GM21367 (cell line): ENCODE data around the gene PLD5.
"Not testable (repeated sequence)": the region's sequence is repeated elsewhere in the genome, so short reads cannot be mapped to it uniquely, and the experiment has no call there.

Experiments
- ATAC-seq: cut with Tn5 transposase; IDR thresholded peaks from one replicate; pipeline ENCODE4 v1.9.1; 2021; ENCODE audit not compliant: unreplicated experiment

PLD5 gene

DNA sequence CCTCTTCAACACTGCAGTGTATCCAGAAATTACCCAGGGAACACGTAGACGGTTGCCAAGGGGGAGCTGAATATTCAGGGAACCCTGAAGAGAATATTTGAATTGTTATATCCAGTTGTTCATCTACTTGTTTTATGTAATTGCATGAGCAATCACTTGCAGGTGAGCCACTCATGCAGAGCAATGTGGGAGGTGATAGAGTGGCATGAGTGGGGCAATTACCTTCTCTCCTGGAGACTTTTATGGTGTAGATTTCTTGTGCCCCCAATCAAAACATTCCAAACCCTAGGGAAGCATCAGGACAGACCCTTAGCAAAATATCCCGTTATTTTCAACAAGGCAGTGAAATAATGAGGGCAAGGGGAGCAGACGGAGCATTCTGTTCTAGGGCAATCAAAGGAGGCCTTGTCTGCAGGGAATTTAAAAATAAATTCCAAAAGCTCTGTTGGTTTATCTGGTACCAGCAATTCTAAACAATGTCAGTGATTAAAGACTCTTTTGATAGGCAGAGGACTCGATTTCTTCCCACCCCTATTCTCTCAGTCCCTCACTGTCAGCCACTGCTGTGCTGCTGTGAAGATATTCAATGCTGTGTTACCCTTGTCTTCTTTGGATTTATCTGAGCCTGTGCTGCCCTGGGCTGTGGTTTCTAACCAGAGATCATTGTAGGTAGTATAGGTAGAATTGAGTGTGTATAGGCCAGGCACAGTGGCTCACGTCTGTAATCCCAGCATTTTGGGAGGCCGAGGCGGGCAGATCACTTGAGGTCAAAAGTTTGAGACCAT, 345.4 kb downstream of the PLD5 start:
- no peak for ATAC-seq

DNA sequence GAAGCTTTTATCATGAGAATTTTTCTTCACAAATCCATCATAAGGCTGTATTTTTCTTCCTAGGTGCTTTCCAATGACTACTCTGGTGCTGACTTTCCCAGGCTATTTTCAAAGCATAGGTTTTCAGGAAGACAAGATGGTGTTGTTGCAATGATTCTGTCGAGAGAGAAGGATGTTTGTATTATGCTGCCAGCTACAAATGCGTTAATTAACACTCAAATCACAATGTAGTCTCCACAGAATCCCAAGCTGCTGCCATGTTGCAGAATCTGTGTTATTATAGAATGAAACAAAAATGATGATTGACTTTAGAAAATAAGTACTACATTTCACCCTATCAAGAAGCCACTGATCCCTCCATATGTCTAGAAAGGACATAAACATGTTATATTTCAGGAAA, 346.1 kb downstream of the PLD5 start:
- ATAC-seq: no peak

DNA sequence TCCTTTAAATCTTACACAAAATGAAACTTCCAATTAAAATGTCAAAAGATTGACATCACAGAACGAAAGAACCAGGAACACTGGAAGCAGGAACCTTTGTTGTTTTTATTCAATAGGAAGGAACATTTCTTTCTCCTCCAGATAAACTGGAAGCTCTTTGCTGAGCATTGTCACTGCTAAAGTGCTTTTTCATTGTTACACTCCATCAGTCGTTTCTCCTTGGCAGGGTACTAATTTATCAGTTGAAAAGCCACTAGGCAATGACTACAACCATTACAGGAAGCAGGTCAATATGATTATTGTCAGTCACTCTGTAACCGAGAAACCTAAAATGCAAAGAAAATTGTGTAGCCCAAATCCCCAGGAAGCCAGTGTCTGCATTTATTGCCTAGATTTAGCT, 362.4 kb downstream of the PLD5 start:
- no peak for ATAC-seq

DNA sequence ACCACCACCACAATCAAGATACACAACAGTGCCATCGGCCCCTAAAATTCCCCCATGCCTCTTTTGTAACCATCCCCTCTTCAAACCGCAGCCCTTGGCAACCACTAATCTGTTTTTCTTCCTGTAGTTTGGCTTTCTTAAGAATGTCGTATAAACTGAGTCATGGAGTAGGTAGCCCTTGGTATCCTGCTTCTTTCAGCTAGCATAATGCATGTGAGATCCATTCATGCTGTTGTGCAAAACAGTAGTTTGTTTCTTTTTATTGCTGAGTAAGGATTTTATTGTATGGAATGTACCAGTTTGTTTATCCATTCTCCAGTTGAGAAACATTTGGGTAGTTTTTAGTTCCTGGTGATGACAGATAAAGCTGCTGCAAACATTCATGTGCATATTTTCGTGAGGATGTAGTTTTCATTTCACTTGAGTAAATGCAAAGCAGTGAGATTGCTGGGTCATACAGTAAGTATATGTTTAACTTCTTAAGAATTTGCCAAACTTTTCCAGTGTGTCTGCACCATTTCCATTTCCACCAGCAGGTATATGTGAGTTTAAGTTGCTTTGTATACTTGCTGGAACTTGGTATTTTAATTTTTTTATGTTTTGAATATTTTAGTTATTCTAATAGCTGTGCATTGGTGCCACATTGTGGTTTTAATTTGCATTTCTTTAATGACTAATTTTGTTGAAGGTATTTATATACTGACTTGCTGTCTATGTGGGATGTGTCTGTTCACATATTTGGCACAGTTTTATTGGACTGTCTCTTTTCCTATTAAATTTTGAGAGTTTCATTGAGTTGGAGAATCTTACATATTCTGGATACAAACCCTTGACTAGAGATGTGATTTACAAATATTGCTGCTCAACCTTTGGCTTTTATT, 377.2 kb downstream of the PLD5 start:
- no peak for ATAC-seq

DNA sequence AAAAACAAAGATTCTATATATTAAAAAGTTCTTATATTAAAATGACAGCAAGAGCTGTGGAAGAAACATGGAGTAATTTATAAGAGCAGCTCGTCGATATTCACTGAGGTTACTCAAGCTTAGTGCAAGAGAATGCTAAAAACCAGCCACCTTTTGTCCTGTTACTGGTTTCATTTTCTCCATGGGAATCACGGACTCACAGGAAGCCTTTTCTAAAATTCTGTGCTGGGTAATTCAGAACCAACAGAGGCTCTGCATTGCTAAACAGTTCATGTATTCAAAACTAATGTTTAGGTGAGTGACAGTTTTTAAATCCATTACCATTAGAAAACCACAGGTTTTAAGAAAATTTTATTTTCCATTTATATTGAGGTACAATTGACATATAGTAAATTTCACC, 377.8 kb downstream of the PLD5 start:
- ATAC-seq: no peak

DNA sequence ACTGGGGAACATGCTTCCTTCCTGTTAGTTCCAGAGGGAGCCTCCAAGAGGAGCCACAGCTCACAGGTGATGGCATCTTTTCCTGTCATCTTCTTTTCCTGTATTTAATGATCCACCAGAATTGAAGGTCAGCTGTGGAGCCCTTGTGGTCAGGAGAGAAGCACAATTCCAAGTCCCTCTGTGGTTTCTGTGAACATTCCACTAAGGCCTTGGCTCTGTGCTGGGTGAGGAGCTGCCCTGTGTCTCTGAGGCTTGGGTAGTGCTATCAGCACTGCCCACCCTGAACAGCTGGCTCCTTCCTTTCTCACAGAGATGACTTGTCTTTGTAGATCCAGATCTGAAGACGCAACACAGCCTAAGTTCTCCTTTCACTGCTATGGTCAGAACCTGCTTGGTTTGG, 383.7 kb downstream of the PLD5 start:
- no peak for ATAC-seq

DNA sequence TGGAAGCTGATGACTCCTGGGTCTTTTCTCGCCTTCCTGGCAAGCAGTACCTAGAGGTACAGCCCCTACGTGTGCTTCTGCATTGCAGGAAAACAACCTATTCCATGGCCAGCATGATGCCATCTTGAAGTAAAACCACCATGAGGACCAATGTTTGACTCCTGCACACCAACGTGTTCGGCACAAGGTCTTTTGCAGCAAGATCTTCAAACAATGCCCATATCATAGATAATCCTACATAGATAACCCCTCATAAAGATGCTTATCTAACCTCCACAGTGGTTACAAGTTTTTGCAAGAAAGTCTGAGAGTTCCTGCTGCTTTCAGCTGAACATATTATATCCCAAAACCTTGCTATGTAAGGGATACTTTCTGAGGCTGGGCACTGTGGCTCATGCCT, 384.5 kb downstream of the PLD5 start:
- ATAC-seq: no peak

DNA sequence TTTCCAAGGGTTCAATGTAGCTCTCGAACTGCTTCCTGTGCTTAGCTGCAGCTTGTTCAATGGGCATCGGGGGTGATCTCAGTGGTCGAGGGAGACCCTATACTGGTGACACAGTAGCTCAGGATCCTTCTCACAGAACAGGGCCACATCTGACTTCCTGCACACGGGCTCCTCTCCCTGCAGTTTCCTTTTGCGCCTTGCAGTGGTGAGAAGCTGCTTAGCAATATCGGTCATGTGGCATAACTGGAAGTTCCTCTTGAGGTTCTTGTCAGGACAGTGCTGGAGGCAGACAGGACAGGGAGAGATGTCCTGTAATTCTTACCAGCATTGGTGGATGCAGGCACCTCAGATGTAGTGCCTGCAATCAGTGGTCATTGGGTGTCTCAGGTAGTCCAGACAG, 385.1 kb downstream of the PLD5 start:
- ATAC-seq: peak; percentile 80

DNA sequence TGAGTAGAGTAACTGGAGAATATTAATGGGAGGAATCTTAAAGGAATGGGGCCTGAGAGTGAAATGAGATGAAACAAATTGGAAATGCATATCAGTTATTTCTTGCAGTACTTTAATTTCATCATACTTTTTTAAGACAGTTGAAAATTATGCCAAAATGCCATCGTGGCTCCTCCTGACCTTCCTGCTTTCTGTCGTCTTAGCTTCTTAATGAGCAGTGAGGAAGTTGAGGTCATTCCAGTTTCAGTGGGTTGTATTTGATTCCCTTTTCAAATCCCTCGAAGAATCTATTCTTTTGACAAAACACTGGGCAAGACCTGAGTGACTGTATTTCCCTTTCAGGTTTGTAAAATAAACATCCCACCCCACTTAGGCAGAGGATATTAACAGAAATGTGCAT, 390.7 kb downstream of the PLD5 start:
- no peak for ATAC-seq

DNA sequence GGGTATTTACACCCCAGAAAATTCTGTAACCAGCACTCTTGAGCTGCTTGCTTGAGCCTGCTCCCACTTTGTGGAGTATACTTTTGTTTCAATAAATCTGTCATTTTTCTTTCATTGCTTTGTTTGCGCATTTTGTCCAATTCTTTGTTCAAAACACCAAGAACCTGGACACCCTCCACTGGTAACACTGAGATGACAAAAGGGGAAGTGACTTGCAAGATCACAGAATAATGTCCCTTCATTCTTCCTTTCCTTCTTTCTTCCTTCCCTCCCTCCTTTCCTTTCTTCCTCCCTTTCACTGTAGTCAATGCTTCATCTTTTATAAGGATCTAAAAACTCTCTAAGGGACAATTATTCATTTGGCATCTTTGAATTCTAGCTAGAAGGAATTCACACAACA, 391.1 kb downstream of the PLD5 start:
- ATAC-seq: no peak

DNA sequence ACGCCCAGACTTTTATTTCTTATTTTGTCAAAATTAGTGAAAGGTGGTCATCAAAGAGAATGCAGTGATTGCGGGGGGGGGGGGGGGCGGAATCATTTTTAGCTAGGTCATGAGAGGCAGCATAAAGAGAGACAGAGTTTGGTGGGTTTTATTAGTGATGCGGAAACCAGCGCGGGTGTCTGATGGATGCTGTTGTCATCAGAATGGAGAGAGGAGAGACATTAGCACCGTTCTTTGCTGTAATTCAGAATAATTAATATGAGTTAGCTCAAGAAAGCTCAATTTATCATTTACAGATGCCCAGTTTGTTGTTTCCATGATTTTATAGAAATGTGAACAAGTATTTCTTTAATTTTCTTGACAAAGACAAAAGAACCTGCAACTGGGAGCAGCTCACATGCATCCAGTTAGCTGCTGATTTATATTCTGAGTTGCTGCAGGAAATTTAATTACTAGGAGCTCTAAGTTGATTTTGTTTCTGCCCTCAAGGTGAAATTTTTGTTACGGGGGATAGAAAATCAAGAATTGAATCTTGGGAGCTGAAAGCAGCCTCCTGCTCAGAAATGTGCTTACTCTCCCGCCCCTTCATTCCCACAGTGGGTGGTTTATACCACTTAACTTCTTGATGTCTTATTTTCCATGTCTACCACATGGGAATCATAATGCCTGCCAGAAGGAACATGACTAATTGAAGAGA, 392.2 kb downstream of the PLD5 start:
- no peak for ATAC-seq

DNA sequence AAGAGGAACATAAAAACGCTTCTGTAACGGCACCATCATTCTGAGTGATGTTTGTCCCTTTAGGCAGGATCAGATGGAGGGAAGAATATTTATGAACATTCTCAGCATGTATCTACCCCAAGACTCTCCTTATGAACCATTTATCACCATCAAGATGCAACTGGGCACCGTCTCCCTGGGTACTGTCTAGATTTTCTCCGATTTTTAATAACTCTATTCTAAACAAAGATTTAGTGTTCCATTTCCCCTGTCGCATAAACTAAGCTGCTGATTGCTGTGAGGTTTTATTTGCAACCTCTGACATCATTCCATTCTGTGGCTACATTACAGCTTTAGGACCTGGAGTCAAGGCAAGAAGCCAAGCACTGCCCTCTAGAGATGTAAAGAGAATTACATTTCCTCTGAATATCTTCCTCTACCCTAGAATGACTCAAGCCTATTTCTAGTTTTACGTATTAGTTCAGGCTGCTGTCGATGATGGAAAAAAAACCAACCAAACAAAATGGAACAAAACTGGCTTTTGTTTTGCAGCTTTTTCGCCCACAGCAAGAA, 395.5 kb downstream of the PLD5 start:
- ATAC-seq: no peak

DNA sequence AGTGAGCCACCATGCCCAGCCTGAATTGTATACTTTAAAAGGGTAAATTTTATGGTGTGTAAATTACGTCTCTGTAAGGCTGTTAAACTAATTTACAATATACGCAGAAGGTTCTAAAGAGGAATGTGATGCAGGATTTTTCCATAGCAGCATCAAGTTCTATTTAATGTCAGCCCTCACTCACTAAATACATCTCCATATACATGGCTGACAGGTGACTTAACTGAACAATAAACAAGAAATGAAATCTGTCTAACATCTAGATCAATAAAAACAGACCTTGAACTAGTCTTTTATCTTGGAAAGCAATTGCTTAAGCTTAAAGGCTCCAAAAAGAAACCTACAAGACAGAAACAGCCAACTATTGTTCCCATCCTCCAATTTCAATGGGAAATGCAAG, 404.1 kb downstream of the PLD5 start:
- ATAC-seq: no peak

DNA sequence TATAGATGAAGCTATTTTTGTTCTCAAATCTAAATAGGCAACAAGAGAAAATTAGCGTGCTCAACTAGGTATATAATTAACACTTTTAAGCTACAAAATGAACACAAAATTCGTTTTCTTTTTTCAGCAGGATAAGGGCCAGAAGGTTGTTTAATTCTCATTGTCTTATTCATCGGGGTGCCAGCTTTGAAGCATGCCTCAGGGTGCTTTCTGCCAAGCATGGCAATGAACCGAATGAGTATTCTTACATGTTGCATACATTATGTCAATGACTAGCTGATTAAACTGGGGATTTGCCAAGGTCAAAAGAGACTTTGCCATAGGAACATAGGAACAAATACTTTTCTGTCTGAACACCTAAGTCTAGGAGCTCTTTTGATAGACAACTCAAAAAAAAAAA, 423.6 kb downstream of the PLD5 start:
- ATAC-seq: no peak

DNA sequence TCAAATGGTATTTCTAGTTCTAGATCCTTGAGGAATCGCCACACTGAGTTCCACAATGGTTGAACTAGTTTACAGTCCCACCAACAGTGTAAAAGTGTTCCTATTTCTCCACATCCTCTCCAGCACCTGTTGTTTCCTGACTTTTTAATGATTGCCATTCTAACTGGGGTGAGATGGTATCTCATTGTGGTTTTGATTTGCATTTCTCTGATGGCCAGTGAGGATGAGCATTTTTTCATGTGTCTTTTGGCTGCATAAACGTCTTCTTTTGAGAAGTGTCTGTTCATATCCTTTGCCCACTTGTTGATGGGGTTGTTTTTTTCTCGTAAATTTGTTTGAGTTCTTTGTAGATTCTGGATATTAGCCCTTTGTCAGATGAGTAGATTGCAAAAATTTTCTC, 427.2 kb downstream of the PLD5 start:
- not testable (repeated sequence) for ATAC-seq

DNA sequence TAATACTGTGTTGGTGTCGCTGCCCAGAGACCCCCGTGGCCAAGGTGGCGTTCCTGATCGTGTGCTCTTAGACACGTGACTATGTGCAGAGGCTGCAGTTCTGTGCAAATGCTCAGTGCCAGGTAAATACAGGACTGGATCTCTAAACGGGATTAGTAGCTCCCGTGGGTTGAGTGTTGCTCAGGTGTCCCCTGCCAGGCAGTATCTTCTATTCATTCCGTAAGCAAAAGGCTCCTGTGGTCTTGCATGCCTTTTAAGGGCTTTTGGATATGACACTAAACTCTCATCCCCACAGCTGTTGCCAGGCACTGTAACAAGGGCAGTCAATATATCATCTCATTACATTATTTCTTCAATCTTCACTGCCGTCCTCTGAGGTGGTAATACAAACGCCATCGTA, 431.4 kb downstream of the PLD5 start:
- ATAC-seq: no peak

DNA sequence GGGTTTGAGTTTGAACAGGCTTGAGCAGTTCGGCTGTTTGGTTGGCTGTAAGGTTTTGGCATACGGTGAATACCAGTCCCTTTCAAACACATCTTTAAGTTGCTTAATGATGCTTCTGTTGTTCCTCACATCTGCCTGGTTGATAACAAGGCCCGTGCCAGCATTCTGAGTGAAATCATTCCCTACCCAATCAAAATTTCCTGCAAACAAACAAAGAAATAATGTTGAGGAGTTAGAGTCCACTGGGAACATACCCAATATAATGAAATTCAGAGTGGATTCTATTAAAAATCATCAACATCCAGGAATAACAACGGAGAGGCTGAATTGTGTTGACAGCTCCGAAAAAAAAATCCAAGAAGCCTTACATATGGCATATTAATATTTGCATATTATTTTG, 434.6 kb downstream of the PLD5 start:
- ATAC-seq: no peak

DNA sequence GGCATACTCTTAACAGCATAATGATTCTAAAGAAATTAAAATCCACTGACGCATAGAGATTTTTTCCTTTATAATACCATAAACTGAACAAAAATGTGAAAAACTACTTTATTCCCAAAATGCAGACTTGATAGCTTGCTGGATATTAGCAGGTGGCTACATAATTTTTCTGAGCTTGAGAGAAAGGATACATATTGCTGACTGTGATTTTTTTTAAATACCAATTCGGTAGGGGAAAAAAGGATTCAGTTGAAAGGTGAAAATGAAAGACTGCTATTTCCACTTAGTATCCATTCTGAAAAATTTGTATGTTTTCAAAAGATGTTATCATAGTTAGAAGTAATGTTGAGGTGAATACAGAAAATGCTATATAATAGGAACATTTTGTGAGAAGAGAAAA, 435.6 kb downstream of the PLD5 start:
- ATAC-seq: no peak

DNA sequence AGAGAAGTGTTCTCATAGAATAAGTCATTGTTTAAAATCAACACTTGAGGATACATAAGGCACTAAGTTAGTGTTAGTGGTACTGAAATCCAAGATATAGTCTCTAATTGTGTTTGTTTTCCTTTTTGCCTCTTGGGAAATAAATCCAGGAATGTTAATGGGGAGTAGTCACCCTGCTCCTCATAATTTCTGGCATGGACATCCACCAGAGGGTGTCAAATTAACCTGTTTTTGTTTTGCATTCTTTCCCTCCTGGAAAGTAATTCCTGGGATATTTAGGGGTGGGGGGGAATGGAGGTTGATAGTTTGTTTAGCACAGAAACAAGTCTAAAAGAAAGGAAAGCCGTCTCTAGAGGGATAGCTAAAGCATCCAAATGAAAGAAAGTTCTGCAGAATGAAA, 437.8 kb downstream of the PLD5 start:
- ATAC-seq: no peak

DNA sequence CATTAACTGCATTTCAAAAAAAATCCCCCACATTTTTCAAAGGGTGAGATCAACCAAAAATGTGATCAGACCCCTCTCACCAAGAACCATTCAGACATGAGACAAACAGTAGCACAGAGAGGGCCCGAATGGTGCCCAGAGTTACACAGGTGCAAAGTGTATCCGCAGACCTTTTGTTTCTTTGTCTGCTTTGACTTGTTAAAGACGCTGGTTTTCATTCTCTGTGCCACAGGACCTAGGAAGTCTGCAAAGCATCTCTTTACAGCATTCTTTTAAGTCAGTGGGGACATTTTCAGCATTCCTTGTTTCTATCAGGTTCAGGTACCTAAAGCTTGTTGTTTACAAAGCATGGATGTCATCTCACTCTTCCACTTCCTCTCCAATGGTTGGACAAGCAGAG, 438.4 kb downstream of the PLD5 start:
- ATAC-seq: no peak

DNA sequence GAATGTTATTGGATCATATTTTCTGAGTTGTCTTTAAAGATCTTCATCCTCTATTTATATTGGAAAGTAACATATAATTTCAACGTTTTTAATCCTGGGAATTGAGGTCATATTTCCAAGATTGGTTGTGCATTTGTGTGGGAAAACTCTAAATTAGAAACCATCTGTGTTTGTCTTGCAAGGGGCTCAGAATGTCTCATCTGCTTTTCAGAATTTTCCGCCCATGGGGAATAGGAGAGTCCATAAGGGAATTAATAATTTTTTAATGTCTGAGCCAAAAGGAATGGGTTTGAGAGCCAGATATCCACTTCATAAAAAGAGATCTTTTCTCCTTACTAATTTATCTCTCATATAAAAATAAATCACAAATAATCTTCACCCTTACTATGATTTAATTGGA, 440.8 kb downstream of the PLD5 start:
- ATAC-seq: no peak

DNA sequence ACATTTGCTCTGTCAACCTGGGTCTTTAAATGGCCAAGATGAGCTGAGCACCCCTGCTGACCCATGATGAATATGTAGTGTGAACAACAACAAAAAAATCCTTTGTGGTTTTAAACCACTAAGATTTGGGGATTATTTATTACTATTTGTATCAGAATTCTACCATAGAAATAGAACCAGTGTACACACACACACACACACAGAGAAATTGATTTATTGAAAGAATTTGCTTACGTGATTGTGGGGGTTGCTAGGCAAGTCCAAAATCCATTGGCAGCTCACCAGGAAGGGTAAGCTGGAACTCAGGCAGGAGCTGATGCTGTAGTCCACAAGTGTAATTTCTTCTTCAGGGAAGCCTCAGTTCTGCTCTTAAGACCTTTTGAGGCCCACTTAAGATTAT, 443.1 kb downstream of the PLD5 start:
- no peak for ATAC-seq
